ENCODE measurements around the gene TSPAN9.
"Not testable (repeated sequence)": the region's sequence is repeated elsewhere in the genome, so short reads cannot be mapped to it uniquely, and the experiment has no call there.

Gene TSPAN9

DNA sequence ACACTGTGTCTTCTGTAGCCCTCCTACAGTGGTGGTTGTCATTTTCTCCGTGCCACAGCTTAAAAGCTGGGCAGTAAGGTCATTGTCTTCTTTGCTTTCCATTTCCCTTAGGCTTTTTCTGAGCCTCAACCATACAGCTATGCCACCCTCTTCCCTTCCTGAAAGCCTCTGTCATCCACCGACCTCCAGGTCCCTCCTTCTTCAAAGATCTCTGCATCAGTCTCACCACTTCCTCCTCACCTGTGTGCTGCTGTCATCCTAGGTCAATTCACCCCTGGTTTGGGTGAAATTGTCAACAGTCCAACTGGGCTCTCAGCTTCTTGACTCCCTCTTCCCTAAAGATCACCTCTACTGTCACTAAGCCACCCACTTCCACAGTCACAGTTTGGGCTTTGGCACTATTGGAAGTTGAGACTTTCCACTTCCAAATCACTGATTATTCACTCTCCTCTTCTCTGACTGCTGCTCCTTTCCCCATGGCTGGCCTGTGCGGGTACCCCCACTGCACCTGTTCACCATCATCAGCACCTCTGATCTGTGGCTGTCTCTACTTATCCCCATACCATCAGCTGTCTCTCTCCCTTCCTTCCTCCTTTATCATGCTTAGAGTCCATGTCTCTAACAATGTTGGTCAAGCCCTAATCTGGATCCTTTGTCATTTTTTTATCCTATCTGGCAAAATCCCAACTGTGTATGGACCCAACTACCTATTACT is 15.5 kb upstream of the TSPAN9 start:
- Histone ChIP-seq H3K36me3 (ENCODE audit: insufficient read depth, low read length) (no peaks in the 10 kb centered on the region; the same call in 1 of the 2 replicates), H3K9me2 (ENCODE audit: low read depth, low read length) (no peaks in the 10 kb centered on the region), H3K4me1 (ENCODE audit: insufficient read depth, low read length, severe bottlenecking) (no peaks in the 10 kb centered on the region), H3K79me2 (ENCODE audit: insufficient read depth, low read length) (no peaks in the 10 kb centered on the region), H4K20me1 (ENCODE audit: insufficient read depth, low read length) (no peaks in the 10 kb centered on the region), H3K4me3 (ENCODE audit: low read depth, low read length, poor library complexity, severe bottlenecking) (no peak overlapping the region), H3K9me3 (ENCODE audit: low read length) (0 out of 2 replicates have a peak, but pooled peaks cover 5% of the 10 kb centered on the region), H3K27me3 (ENCODE audit: insufficient read depth, low read length) (peaks cover 8% of the 10 kb centered on the region; the same call in 1 of the 2 replicates), H3K27ac (ENCODE audit: low read depth, low read length, poor library complexity, severe bottlenecking) (no peak overlapping the region), H3K4me2 (ENCODE audit: low read length) (no peak overlapping the region), H3F3A (ENCODE audit: insufficient read depth, low read length) (no peaks in the 10 kb centered on the region), H3K9ac (ENCODE audit: low read length) (no peak overlapping the region), H2AFZ (ENCODE audit: low read length) (no peak overlapping the region)
- TF ChIP-seq EZH2 (IDR thresholded peaks at IDR 0.05; ENCODE audit: borderline replicate concordance, low read length) = no peak
- no peak for TF ChIP-seq CTCF (IDR thresholded peaks at IDR 0.05; ENCODE audit: low read length)

GRCh38 chr12:3065300-3065699 is 11.9 kb upstream of the TSPAN9 start:
- no peaks in the 10 kb centered on the region for H3F3A ChIP-seq (ENCODE audit: insufficient read depth, low read length)
- no peak overlapping the region for H2AFZ ChIP-seq (ENCODE audit: low read length)
- H3K4me2 ChIP-seq (ENCODE audit: low read length) = no peak overlapping the region
- no peaks in the 10 kb centered on the region; the same call in 1 of the 2 replicates for H3K36me3 ChIP-seq (ENCODE audit: insufficient read depth, low read length)
- 0 out of 2 replicates have a peak, but pooled peaks cover 5% of the 10 kb centered on the region for H3K27me3 ChIP-seq (ENCODE audit: insufficient read depth, low read length)
- H3K79me2 ChIP-seq (ENCODE audit: insufficient read depth, low read length) = no peaks in the 10 kb centered on the region
- no peak overlapping the region for H3K27ac ChIP-seq (ENCODE audit: low read depth, low read length, poor library complexity, severe bottlenecking)
- no peaks in the 10 kb centered on the region for H3K9me2 ChIP-seq (ENCODE audit: low read depth, low read length)
- H3K4me1 ChIP-seq (ENCODE audit: insufficient read depth, low read length, severe bottlenecking) = no peaks in the 10 kb centered on the region
- no peaks in the 10 kb centered on the region for H4K20me1 ChIP-seq (ENCODE audit: insufficient read depth, low read length)
- H3K4me3 ChIP-seq (ENCODE audit: low read depth, low read length, poor library complexity, severe bottlenecking) = no peak overlapping the region
- H3K9me3 ChIP-seq (ENCODE audit: low read length) = 0 out of 2 replicates have a peak, but pooled peaks cover 5% of the 10 kb centered on the region
- no peak overlapping the region for H3K9ac ChIP-seq (ENCODE audit: low read length)
- TF ChIP-seq CTCF (IDR thresholded peaks at IDR 0.05; ENCODE audit: low read length) = no peak
- no peak for TF ChIP-seq EZH2 (IDR thresholded peaks at IDR 0.05; ENCODE audit: borderline replicate concordance, low read length)

GRCh38 chr12:3065846-3066245 is 11.3 kb upstream of the TSPAN9 start:
- H4K20me1 ChIP-seq (ENCODE audit: insufficient read depth, low read length); H3K27ac ChIP-seq (ENCODE audit: low read depth, low read length, poor library complexity, severe bottlenecking); H3K4me1 ChIP-seq (ENCODE audit: insufficient read depth, low read length, severe bottlenecking); H3K9me2 ChIP-seq (ENCODE audit: low read depth, low read length); H2AFZ ChIP-seq (ENCODE audit: low read length); H3K9me3 ChIP-seq (ENCODE audit: low read length); H3F3A ChIP-seq (ENCODE audit: insufficient read depth, low read length); H3K4me2 ChIP-seq (ENCODE audit: low read length); H3K27me3 ChIP-seq (ENCODE audit: insufficient read depth, low read length); H3K4me3 ChIP-seq (ENCODE audit: low read depth, low read length, poor library complexity, severe bottlenecking); H3K79me2 ChIP-seq (ENCODE audit: insufficient read depth, low read length); H3K36me3 ChIP-seq (ENCODE audit: insufficient read depth, low read length); H3K9ac ChIP-seq (ENCODE audit: low read length): not testable (repeated sequence)

DNA sequence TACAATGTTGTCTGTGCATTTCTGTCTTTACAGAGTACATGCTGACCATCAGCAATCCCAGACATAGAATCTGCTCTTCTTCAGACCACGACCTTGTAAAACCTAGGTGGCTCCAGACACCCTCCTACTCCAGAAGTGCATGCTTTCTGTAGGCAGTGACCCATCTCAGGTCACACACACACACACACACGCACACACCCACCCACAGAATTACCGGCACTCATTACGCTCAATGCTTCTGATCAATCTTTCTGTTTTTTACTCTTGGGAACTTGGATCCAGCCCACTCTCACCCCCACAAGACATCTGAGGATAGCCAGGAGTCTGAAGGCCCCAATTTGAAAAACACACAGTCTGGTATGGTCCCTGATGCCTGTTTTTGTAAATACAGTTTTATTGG is 7.5 kb upstream of the TSPAN9 start:
- no peaks in the 10 kb centered on the region for H3K27me3 ChIP-seq (ENCODE audit: insufficient read depth, low read length)
- H3F3A ChIP-seq (ENCODE audit: insufficient read depth, low read length) = no peaks in the 10 kb centered on the region
- H3K9me3 ChIP-seq (ENCODE audit: low read length) = no peaks in the 10 kb centered on the region
- H3K27ac ChIP-seq (ENCODE audit: low read depth, low read length, poor library complexity, severe bottlenecking) = no peak overlapping the region
- H3K9me2 ChIP-seq (ENCODE audit: low read depth, low read length) = no peaks in the 10 kb centered on the region
- H3K36me3 ChIP-seq (ENCODE audit: insufficient read depth, low read length) = no peaks in the 10 kb centered on the region
- H3K9ac ChIP-seq (ENCODE audit: low read length) = no peak overlapping the region
- H3K4me1 ChIP-seq (ENCODE audit: insufficient read depth, low read length, severe bottlenecking) = no peaks in the 10 kb centered on the region
- H4K20me1 ChIP-seq (ENCODE audit: insufficient read depth, low read length) = no peaks in the 10 kb centered on the region
- H3K4me2 ChIP-seq (ENCODE audit: low read length) = no peak overlapping the region
- TF ChIP-seq EZH2 (IDR thresholded peaks at IDR 0.05; ENCODE audit: borderline replicate concordance, low read length) = no peak
- TF ChIP-seq CTCF (IDR thresholded peaks at IDR 0.05; ENCODE audit: low read length) = no peak
- H3K79me2 ChIP-seq (ENCODE audit: insufficient read depth, low read length) = no peaks in the 10 kb centered on the region
- no peak overlapping the region for H3K4me3 ChIP-seq (ENCODE audit: low read depth, low read length, poor library complexity, severe bottlenecking)
- no peak overlapping the region for H2AFZ ChIP-seq (ENCODE audit: low read length)

All from OCI-LY1 (cell line).